Measurements from ENCODE around the gene NFIA. TPM values are rescaled to one million over a fixed set of nuclear protein-coding genes. Genes with fewer than 3 reads are reported as not detected.

The NFIA gene
- total RNA-seq, 1 experiment from 2014 or later: 0.35 TPM

- Mint-ChIP-seq H3K4me1 (peaks cover 29 to 49% of the 10 kb centered on the region in 2 experiments), H3K27ac (peak overlapping the region in 1 of 3 experiments; percentile 18; a peak in 1 of 7 replicates)
- H4K8ac ChIP-seq (replicated peaks; ENCODE audit: insufficient read length, low read depth, low read length): no peak overlapping the region
These were observed 152.2 kb downstream of the NFIA start for GRCh38 chr1:61234587-61234919.

More at GRCh38 chr1:61234587-61234919, 152.2 kb downstream of the NFIA start:
- no peak overlapping the region for H2BK15ac ChIP-seq (ENCODE audit: low read depth, low read length)
- no peak overlapping the region for H2BK5ac ChIP-seq (ENCODE audit: insufficient read length, low read length)
- H2BK12ac ChIP-seq (ENCODE audit: insufficient read length, low read depth, low read length): no peak overlapping the region
- H2BK120ac ChIP-seq (ENCODE audit: low read depth, low read length, poor library complexity, severe bottlenecking): no peak overlapping the region
- H3K27me3 Mint-ChIP-seq (ENCODE audit: low read depth): no peaks in the 10 kb centered on the region
- no peak overlapping the region for H3K4me2 ChIP-seq (ENCODE audit: insufficient read depth, insufficient read length, low read length)
- H3K9me3 ChIP-seq (ENCODE audit: control insufficient read depth, low read depth, low read length): no peaks in the 10 kb centered on the region
- H3K27me3 ChIP-seq (ENCODE audit: insufficient read depth, low read length): no peaks in the 10 kb centered on the region
- no peaks in the 10 kb centered on the region for H3K79me1 ChIP-seq (ENCODE audit: insufficient read depth, low read depth, low read length, poor library complexity, severe bottlenecking)
- H4K91ac ChIP-seq (ENCODE audit: insufficient read length, low read depth, low read length): no peak overlapping the region
- DNase-seq: no peak
- H3K4me1 ChIP-seq (ENCODE audit: insufficient read depth, low read length): peaks cover 5% of the 10 kb centered on the region
- no peak overlapping the region for H2AFZ ChIP-seq (ENCODE audit: low read length)
- H2AK5ac ChIP-seq (ENCODE audit: insufficient read length, low read length): no peak overlapping the region
- WGBS (ENCODE audit: extremely low coverage, insufficient read length, low lambda C conversion rate): no CpG with 5 or more reads among the region's 3 CpGs
- H3K14ac ChIP-seq (ENCODE audit: insufficient read depth, low read length): no peak overlapping the region
- H3K9ac ChIP-seq (ENCODE audit: extremely low read depth, insufficient read length, low read length): no peak overlapping the region
- no peaks in the 10 kb centered on the region for H3K36me3 Mint-ChIP-seq (ENCODE audit: insufficient read depth in 1 of 3, low read depth in 3 of 3)
- no peak overlapping the region for H3T11ph ChIP-seq (ENCODE audit: low read length)
- H4K20me1 ChIP-seq (ENCODE audit: control insufficient read depth, insufficient read depth, insufficient read length): no peaks in the 10 kb centered on the region
- H3K27ac ChIP-seq (ENCODE audit: insufficient read length, low read depth, low read length): no peak overlapping the region
- no peaks in the 10 kb centered on the region for H3K79me2 ChIP-seq (ENCODE audit: insufficient read depth, low read length)
- H3K23ac ChIP-seq (ENCODE audit: insufficient read length, low read depth, low read length): no peak overlapping the region
- no peak overlapping the region for H3K4me3 Mint-ChIP-seq
- no peaks in the 10 kb centered on the region for H3K23me2 ChIP-seq (ENCODE audit: insufficient read length, low read depth, low read length, poor library complexity, severe bottlenecking)
- no peaks in the 10 kb centered on the region for H3K9me3 Mint-ChIP-seq
- H4K5ac ChIP-seq (ENCODE audit: insufficient read length, low read depth, low read length): no peak overlapping the region
- no peak overlapping the region for H3K56ac ChIP-seq (ENCODE audit: insufficient read length, low read depth, low read length)
- no peak overlapping the region for H2BK20ac ChIP-seq (ENCODE audit: low read depth, low read length, poor library complexity, severe bottlenecking)
- H3K4ac ChIP-seq (ENCODE audit: low read depth, low read length): no peak overlapping the region
- TF ChIP-seq CTCF (conservative IDR thresholded peaks at IDR 0.05): no peak
- no peak overlapping the region for H3K18ac ChIP-seq (ENCODE audit: insufficient read length, low read depth, low read length)

Measured in H9 (cell line).